ENCODE data around the gene EMILIN2. TPM values are rescaled to one million over a fixed set of nuclear protein-coding genes. Genes with fewer than 3 reads are reported as not detected.
A peak's percentile ranks its signal among the peaks of the same experiment; 100 is the strongest.

The EMILIN2 gene
- total RNA-seq (2021) (11.7 to 13.0 TPM (median 11.8 TPM) in 3 replicates), Bru-seq, nascent RNA (percentile 39 among the genes with signal in this experiment)
- long read RNA-seq, experiment 1, full-length matches to known transcripts, result 18 of 32 reads
- long read RNA-seq, experiment 1, partial matches to known transcripts, result 3 of 32 reads
- long read RNA-seq, experiment 1, other reads (novel, unspliced or antisense), result 11 of 32 reads
- long read RNA-seq, experiment 2, full-length matches to known transcripts, result 5 of 16 reads
- long read RNA-seq, experiment 2, partial matches to known transcripts, result 5 of 16 reads
- long read RNA-seq, experiment 2, other reads (novel, unspliced or antisense), result 6 of 16 reads
- long read RNA-seq, experiment 3, partial matches to known transcripts, result 0 of 1 reads
- long read RNA-seq, experiment 3, other reads (novel, unspliced or antisense), result 1 of 1 reads

DNA sequence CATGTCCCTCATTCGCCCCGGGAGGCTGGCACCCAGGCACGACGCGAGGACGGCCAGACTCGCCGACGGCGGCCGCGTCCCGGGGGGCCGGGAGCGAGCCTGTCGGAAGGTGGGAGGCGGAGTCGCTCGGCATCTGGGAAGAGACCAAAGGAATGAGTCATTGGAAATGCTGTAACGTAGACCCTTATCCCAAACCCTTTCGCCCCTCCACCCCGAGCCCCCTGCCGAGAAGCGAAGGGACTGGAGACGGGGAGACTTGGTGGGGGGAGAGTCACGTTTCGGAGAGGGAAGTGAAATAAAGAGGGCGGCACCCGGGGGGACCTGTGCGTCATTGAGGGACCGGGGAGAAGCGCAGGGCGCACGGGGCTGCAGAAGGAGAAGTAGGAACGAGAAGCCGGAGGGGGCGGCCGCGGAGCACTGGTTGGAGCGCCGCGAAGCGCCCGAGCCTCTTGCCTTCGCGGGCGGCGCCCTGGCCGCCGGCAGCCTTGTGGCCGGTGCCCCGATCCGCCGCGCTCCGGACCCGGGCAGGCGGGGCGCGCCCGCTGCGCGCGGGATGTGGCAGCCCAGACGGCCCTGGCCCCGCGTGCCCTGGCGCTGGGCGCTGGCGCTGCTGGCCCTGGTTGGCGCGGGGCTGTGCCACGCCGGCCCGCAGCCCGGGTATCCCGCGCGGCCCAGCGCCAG, at the start of gene EMILIN2:
TSS of gene EMILIN2 (plus strand) at position 371 of the 681 bp plus-strand sequence. CDS start at position 554, 183 bp downstream.
- ChIA-PET CTCF (interaction anchor here (1.4 to 1.5 kb wide), 2 partner anchors 81 to 400 kb away, joined by 5 read pairs; no protein-coding TSS in a partner anchor), POLR2A (no interaction called here)
- peak within 1 kb of the TSS; percentile 88 for H3K4me3 Mint-ChIP-seq
- H3K36me3 Mint-ChIP-seq, result no peaks in the 10 kb centered on the region
- no peak within 1 kb of the TSS for H3K27ac Mint-ChIP-seq
- peak; percentile 46 for ATAC-seq
- H3K9me3 Mint-ChIP-seq, result no peaks in the 10 kb centered on the region
- TF ChIP-seq TCF7 (CRISPR knock-in tag; IDR thresholded peaks at IDR 0.05; ENCODE audit: low read depth), result no peak
- peak; percentile 29; the same call in 1 of the 2 replicates for TF ChIP-seq HMGXB4 (CRISPR knock-in tag; IDR thresholded peaks at IDR 0.05)
- TF ChIP-seq ZNF512 (CRISPR knock-in tag; IDR thresholded peaks at IDR 0.05; ENCODE audit: borderline replicate concordance), result no peak
- TF ChIP-seq, protein P1, sequence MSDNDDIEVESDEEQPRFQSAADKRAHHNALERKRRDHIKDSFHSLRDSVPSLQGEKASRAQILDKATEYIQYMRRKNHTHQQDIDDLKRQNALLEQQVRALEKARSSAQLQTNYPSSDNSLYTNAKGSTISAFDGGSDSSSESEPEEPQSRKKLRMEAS (CRISPR knock-in tag; IDR thresholded peaks at IDR 0.05), result no peak
- TF ChIP-seq, protein P2, sequence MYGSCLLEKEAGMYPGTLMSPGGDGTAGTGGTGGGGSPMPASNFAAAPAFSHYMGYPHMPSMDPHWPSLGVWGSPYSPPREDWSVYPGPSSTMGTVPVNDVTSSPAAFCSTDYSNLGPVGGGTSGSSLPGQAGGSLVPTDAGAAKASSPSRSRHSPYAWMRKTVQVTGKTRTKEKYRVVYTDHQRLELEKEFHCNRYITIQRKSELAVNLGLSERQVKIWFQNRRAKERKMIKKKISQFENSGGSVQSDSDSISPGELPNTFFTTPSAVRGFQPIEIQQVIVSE (CRISPR knock-in tag; IDR thresholded peaks at IDR 0.05; ENCODE audit: borderline replicate concordance), result no peak
- TF ChIP-seq, protein P3, sequence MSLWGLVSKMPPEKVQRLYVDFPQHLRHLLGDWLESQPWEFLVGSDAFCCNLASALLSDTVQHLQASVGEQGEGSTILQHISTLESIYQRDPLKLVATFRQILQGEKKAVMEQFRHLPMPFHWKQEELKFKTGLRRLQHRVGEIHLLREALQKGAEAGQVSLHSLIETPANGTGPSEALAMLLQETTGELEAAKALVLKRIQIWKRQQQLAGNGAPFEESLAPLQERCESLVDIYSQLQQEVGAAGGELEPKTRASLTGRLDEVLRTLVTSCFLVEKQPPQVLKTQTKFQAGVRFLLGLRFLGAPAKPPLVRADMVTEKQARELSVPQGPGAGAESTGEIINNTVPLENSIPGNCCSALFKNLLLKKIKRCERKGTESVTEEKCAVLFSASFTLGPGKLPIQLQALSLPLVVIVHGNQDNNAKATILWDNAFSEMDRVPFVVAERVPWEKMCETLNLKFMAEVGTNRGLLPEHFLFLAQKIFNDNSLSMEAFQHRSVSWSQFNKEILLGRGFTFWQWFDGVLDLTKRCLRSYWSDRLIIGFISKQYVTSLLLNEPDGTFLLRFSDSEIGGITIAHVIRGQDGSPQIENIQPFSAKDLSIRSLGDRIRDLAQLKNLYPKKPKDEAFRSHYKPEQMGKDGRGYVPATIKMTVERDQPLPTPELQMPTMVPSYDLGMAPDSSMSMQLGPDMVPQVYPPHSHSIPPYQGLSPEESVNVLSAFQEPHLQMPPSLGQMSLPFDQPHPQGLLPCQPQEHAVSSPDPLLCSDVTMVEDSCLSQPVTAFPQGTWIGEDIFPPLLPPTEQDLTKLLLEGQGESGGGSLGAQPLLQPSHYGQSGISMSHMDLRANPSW (CRISPR knock-in tag; conservative IDR thresholded peaks at IDR 0.05; ENCODE audit: low read depth), result no peak
- TF ChIP-seq ZNF423 (CRISPR knock-in tag; IDR thresholded peaks at IDR 0.05), result 0 out of 2 replicates have a peak, but pooled peaks have one; percentile 0
- no peak for TF ChIP-seq TP53 (CRISPR knock-in tag; IDR thresholded peaks at IDR 0.05)
- no peak for TF ChIP-seq ZSCAN18 (CRISPR knock-in tag; IDR thresholded peaks at IDR 0.05)
- no peak for TF ChIP-seq GTF2I (CRISPR knock-in tag; conservative IDR thresholded peaks at IDR 0.05)
- no peak for TF ChIP-seq USF2 (CRISPR knock-in tag; IDR thresholded peaks at IDR 0.05)
- no peak for TF ChIP-seq NFYB (CRISPR knock-in tag; conservative IDR thresholded peaks at IDR 0.05; ENCODE audit: low read depth)
- TF ChIP-seq HMGA2 (CRISPR knock-in tag; IDR thresholded peaks at IDR 0.05), result no peak
- no peak for TF ChIP-seq E2F4 (CRISPR knock-in tag; IDR thresholded peaks at IDR 0.05; ENCODE audit: borderline replicate concordance, low read depth)
- no peak for TF ChIP-seq NR2C2 (CRISPR knock-in tag; IDR thresholded peaks at IDR 0.05)
- no peak for TF ChIP-seq IRF2 (CRISPR knock-in tag; IDR thresholded peaks at IDR 0.05; ENCODE audit: borderline replicate concordance, low read depth)
- TF ChIP-seq, protein P4, sequence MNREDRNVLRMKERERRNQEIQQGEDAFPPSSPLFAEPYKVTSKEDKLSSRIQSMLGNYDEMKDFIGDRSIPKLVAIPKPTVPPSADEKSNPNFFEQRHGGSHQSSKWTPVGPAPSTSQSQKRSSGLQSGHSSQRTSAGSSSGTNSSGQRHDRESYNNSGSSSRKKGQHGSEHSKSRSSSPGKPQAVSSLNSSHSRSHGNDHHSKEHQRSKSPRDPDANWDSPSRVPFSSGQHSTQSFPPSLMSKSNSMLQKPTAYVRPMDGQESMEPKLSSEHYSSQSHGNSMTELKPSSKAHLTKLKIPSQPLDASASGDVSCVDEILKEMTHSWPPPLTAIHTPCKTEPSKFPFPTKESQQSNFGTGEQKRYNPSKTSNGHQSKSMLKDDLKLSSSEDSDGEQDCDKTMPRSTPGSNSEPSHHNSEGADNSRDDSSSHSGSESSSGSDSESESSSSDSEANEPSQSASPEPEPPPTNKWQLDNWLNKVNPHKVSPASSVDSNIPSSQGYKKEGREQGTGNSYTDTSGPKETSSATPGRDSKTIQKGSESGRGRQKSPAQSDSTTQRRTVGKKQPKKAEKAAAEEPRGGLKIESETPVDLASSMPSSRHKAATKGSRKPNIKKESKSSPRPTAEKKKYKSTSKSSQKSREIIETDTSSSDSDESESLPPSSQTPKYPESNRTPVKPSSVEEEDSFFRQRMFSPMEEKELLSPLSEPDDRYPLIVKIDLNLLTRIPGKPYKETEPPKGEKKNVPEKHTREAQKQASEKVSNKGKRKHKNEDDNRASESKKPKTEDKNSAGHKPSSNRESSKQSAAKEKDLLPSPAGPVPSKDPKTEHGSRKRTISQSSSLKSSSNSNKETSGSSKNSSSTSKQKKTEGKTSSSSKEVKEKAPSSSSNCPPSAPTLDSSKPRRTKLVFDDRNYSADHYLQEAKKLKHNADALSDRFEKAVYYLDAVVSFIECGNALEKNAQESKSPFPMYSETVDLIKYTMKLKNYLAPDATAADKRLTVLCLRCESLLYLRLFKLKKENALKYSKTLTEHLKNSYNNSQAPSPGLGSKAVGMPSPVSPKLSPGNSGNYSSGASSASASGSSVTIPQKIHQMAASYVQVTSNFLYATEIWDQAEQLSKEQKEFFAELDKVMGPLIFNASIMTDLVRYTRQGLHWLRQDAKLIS (CRISPR knock-in tag; IDR thresholded peaks at IDR 0.05; ENCODE audit: borderline replicate concordance), result no peak
- DNase-seq (ENCODE audit: low spot score), result peak; percentile 56
- peaks cover 77% of the 10 kb centered on the region for H3K27me3 Mint-ChIP-seq (ENCODE audit: low read depth)
- peaks cover 18% of the 10 kb centered on the region for H3K4me1 Mint-ChIP-seq

Measured in WTC11 (cell line).